Measurements from ENCODE around the gene CAMK1D.

Gene CAMK1D

DNA sequence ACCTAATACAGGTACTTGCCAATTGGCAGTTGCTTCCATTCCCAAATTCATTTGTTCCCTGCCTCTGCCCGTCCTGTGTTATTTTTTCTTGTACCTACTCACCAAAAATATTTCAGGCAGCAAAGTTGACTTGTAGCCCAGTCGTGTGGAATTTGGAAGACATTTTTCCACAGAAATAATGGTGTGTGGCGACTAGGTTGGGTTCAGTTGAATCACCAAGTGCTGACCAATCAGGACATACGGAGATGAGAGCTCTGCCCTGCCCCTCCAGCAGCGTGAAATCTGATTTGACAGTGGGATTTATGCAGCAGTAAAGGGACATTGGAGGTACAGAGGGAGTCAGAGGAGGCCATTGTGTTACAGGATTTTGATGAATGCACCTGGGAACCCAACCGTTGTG lies 435.3 kb downstream of the CAMK1D start:
- POLR2A ChIA-PET: interaction anchor here (0.7 kb wide), 1 partner anchor 10 kb away, joined by 6 read pairs; no protein-coding TSS in a partner anchor
- no peak overlapping the region for H3K27ac ChIP-seq (ENCODE audit: extremely low read depth, low read depth, low read length)
- H3K4me1 ChIP-seq (ENCODE audit: control insufficient read depth, insufficient read depth, low read length): no peaks in the 10 kb centered on the region
- CTCF ChIA-PET: interaction anchor here (2.1 kb wide), 1 partner anchor 117 kb away, joined by 7 read pairs; no protein-coding TSS in a partner anchor
- no peaks in the 10 kb centered on the region for H3K9me3 ChIP-seq (ENCODE audit: control insufficient read depth, insufficient read depth, low read depth, low read length)
- no peaks in the 10 kb centered on the region for H3K36me3 ChIP-seq (ENCODE audit: control insufficient read depth in 2 of 2, insufficient read depth in 1 of 2, low read length in 2 of 2)
- no peak for TF ChIP-seq ZNF10 (tag by site-specific recombination; IDR thresholded peaks at IDR 0.05)
- TF ChIP-seq ZNF621 (tag by site-specific recombination; IDR thresholded peaks at IDR 0.05): no peak
- no peak for TF ChIP-seq RBAK (tag by site-specific recombination; IDR thresholded peaks at IDR 0.05)
- TF ChIP-seq OVOL3 (tag by site-specific recombination; IDR thresholded peaks at IDR 0.05): no peak
- TF ChIP-seq BCL11A (tag by site-specific recombination; IDR thresholded peaks at IDR 0.05; ENCODE audit: low read depth): no peak
- TF ChIP-seq ZNF155 (tag by site-specific recombination; IDR thresholded peaks at IDR 0.05): no peak
- TF ChIP-seq KLF9 (tag by site-specific recombination; IDR thresholded peaks at IDR 0.05; ENCODE audit: low read depth): no peak
- no peak for TF ChIP-seq ZNF133 (tag by site-specific recombination; IDR thresholded peaks at IDR 0.05)
- no peak for TF ChIP-seq ZNF292 (tag by site-specific recombination; IDR thresholded peaks at IDR 0.05; ENCODE audit: borderline replicate concordance, low read depth)
- TF ChIP-seq ZNF670 (tag by site-specific recombination; IDR thresholded peaks at IDR 0.05; ENCODE audit: low read depth): no peak
- TF ChIP-seq, protein P1, sequence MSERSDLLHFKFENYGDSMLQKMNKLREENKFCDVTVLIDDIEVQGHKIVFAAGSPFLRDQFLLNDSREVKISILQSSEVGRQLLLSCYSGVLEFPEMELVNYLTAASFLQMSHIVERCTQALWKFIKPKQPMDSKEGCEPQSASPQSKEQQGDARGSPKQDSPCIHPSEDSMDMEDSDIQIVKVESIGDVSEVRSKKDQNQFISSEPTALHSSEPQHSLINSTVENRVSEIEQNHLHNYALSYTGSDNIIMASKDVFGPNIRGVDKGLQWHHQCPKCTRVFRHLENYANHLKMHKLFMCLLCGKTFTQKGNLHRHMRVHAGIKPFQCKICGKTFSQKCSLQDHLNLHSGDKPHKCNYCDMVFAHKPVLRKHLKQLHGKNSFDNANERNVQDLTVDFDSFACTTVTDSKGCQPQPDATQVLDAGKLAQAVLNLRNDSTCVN (tag by site-specific recombination; optimal IDR thresholded peaks at IDR 0.05): no peak
- no peak for TF ChIP-seq ZNF473 (tag by site-specific recombination; IDR thresholded peaks at IDR 0.05)
- TF ChIP-seq ZNF585B (tag by site-specific recombination; IDR thresholded peaks at IDR 0.05): no peak
- TF ChIP-seq PRDM1 (tag by site-specific recombination; IDR thresholded peaks at IDR 0.05): no peak
- no peak for TF ChIP-seq ZFP37 (tag by site-specific recombination; IDR thresholded peaks at IDR 0.05)
- TF ChIP-seq, protein P2, sequence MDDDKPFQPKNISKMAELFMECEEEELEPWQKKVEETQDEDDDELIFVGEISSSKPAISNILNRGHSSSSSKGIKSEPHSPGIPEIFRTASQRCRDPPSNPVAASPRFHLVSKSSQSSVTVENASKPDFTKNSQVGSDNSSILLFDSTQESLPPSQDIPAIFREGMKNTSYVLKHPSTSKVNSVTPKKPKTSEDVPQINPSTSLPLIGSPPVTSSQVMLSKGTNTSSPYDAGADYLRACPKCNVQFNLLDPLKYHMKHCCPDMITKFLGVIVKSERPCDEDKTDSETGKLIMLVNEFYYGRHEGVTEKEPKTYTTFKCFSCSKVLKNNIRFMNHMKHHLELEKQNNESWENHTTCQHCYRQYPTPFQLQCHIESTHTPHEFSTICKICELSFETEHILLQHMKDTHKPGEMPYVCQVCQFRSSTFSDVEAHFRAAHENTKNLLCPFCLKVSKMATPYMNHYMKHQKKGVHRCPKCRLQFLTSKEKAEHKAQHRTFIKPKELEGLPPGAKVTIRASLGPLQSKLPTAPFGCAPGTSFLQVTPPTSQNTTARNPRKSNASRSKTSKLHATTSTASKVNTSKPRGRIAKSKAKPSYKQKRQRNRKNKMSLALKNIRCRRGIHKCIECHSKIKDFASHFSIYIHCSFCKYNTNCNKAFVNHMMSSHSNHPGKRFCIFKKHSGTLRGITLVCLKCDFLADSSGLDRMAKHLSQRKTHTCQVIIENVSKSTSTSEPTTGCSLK (tag by site-specific recombination; IDR thresholded peaks at IDR 0.05): no peak
- TF ChIP-seq, protein P3, sequence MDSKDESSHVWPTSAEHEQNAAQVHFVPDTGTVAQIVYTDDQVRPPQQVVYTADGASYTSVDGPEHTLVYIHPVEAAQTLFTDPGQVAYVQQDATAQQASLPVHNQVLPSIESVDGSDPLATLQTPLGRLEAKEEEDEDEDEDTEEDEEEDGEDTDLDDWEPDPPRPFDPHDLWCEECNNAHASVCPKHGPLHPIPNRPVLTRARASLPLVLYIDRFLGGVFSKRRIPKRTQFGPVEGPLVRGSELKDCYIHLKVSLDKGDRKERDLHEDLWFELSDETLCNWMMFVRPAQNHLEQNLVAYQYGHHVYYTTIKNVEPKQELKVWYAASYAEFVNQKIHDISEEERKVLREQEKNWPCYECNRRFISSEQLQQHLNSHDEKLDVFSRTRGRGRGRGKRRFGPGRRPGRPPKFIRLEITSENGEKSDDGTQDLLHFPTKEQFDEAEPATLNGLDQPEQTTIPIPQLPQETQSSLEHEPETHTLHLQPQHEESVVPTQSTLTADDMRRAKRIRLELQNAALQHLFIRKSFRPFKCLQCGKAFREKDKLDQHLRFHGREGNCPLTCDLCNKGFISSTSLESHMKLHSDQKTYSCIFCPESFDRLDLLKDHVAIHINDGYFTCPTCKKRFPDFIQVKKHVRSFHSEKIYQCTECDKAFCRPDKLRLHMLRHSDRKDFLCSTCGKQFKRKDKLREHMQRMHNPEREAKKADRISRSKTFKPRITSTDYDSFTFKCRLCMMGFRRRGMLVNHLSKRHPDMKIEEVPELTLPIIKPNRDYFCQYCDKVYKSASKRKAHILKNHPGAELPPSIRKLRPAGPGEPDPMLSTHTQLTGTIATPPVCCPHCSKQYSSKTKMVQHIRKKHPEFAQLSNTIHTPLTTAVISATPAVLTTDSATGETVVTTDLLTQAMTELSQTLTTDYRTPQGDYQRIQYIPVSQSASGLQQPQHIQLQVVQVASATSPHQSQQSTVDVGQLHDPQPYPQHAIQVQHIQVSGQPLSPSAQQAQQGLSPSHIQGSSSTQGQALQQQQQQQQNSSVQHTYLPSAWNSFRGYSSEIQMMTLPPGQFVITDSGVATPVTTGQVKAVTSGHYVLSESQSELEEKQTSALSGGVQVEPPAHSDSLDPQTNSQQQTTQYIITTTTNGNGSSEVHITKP (tag by site-specific recombination; IDR thresholded peaks at IDR 0.05): no peak
- no peak for TF ChIP-seq YY1 (tag by site-specific recombination; IDR thresholded peaks at IDR 0.05)
- TF ChIP-seq TCF7L2 (IDR thresholded peaks at IDR 0.05; ENCODE audit: borderline replicate concordance, low read depth, low read length): no peak
- TF ChIP-seq ZNF777 (tag by site-specific recombination; IDR thresholded peaks at IDR 0.05; ENCODE audit: borderline replicate concordance): no peak
- no peak overlapping the region for H3K4me3 ChIP-seq (ENCODE audit: low read depth, low read length)

DNA sequence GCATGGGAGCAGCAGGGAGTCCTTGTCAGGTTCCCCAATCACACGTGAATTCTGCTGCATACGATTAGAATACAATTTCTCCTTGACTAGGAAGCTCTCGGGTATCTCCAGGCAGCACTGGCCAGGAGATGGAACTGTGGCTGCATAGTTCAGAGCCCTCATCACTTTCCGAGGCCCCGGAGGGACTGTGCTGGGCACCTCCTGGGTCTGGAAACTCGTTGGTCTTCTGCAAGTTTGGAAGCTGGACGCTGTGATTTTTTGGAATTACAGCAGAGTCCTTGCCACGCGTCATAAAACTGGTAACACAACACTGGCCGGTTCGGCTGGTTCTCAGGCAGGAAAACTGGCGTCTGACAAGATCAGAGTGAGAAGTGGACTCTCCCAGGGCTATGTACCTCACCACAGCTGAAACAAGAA lies 436.1 kb downstream of the CAMK1D start:
- Histone ChIP-seq H3K9me3 (ENCODE audit: control insufficient read depth, insufficient read depth, low read depth, low read length) (no peaks in the 10 kb centered on the region), H3K27ac (ENCODE audit: extremely low read depth, low read depth, low read length) (no peak overlapping the region), H3K36me3 (ENCODE audit: control insufficient read depth in 2 of 2, insufficient read depth in 1 of 2, low read length in 2 of 2) (no peaks in the 10 kb centered on the region), H3K4me3 (ENCODE audit: low read depth, low read length) (no peak overlapping the region), H3K4me1 (ENCODE audit: control insufficient read depth, insufficient read depth, low read length) (no peaks in the 10 kb centered on the region)
- ChIA-PET CTCF (interaction anchor here (2.1 kb wide), 1 partner anchor 116 kb away, joined by 7 read pairs; no protein-coding TSS in a partner anchor), POLR2A (no interaction called here)
- TF ChIP-seq ZNF121 (tag by site-specific recombination; IDR thresholded peaks at IDR 0.05): no peak
- TF ChIP-seq, protein P4, sequence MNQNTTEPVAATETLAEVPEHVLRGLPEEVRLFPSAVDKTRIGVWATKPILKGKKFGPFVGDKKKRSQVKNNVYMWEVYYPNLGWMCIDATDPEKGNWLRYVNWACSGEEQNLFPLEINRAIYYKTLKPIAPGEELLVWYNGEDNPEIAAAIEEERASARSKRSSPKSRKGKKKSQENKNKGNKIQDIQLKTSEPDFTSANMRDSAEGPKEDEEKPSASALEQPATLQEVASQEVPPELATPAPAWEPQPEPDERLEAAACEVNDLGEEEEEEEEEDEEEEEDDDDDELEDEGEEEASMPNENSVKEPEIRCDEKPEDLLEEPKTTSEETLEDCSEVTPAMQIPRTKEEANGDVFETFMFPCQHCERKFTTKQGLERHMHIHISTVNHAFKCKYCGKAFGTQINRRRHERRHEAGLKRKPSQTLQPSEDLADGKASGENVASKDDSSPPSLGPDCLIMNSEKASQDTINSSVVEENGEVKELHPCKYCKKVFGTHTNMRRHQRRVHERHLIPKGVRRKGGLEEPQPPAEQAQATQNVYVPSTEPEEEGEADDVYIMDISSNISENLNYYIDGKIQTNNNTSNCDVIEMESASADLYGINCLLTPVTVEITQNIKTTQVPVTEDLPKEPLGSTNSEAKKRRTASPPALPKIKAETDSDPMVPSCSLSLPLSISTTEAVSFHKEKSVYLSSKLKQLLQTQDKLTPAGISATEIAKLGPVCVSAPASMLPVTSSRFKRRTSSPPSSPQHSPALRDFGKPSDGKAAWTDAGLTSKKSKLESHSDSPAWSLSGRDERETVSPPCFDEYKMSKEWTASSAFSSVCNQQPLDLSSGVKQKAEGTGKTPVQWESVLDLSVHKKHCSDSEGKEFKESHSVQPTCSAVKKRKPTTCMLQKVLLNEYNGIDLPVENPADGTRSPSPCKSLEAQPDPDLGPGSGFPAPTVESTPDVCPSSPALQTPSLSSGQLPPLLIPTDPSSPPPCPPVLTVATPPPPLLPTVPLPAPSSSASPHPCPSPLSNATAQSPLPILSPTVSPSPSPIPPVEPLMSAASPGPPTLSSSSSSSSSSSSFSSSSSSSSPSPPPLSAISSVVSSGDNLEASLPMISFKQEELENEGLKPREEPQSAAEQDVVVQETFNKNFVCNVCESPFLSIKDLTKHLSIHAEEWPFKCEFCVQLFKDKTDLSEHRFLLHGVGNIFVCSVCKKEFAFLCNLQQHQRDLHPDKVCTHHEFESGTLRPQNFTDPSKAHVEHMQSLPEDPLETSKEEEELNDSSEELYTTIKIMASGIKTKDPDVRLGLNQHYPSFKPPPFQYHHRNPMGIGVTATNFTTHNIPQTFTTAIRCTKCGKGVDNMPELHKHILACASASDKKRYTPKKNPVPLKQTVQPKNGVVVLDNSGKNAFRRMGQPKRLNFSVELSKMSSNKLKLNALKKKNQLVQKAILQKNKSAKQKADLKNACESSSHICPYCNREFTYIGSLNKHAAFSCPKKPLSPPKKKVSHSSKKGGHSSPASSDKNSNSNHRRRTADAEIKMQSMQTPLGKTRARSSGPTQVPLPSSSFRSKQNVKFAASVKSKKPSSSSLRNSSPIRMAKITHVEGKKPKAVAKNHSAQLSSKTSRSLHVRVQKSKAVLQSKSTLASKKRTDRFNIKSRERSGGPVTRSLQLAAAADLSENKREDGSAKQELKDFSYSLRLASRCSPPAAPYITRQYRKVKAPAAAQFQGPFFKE (tag by site-specific recombination; IDR thresholded peaks at IDR 0.05; ENCODE audit: borderline replicate concordance): no peak
- TF ChIP-seq ZNF302 (tag by site-specific recombination; IDR thresholded peaks at IDR 0.05; ENCODE audit: low read depth): no peak
- no peak for TF ChIP-seq ZNF248 (tag by site-specific recombination; IDR thresholded peaks at IDR 0.05)

Measured in HEK293 (cell line).